GM23248 (cell line): ENCODE measurements around the gene ANKRD50. TPM values are rescaled to one million over a fixed set of nuclear protein-coding genes. Genes with fewer than 3 reads are reported as not detected.
A peak's percentile ranks its signal among the peaks of the same experiment; 100 is the strongest.

Source experiments
- DNase-seq: peaks from one replicate; pipeline ENCODE4 v3.0.0-alpha.2; 2015
- H2AFZ ChIP-seq: fragments of 200-600 bp; sonication (generic); 2 replicates; pipeline ENCODE4 v1.6.1; 2016; ENCODE audit warnings: antibody characterized with exemption
- H3F3A ChIP-seq: fragments of 200-600 bp; sonication (generic); 2 replicates; pipeline ENCODE4 v1.6.1; 2016; ENCODE audit warnings: mild to moderate bottlenecking, antibody characterized with exemption, mixed run types; ENCODE audit not compliant: insufficient read depth
- H3K27ac ChIP-seq: fragments of 200-600 bp; sonication (generic); 2 replicates; pipeline ENCODE4 v1.5.1; 2016; ENCODE audit warnings: mild to moderate bottlenecking
- H3K27me3 ChIP-seq: fragments of 200-600 bp; sonication (generic); replicated peaks from 2 replicates; pipeline ENCODE4 v1.6.1; 2016; ENCODE audit warnings: mild to moderate bottlenecking; ENCODE audit not compliant: insufficient read depth
- H3K36me3 ChIP-seq: fragments of 200-600 bp; sonication (generic); 2 replicates; pipeline ENCODE4 v1.6.1; 2016; ENCODE audit warnings: low read depth, mild to moderate bottlenecking
- H3K4me1 ChIP-seq: fragments of 200-600 bp; sonication (generic); 2 replicates; pipeline ENCODE4 v1.6.1; 2016; ENCODE audit warnings: mild to moderate bottlenecking; ENCODE audit not compliant: insufficient read depth
- H3K4me2 ChIP-seq: fragments of 200-600 bp; sonication (generic); one replicate; pipeline ENCODE4 v1.6.1; 2016; ENCODE audit warnings: mild to moderate bottlenecking; ENCODE audit not compliant: unreplicated experiment
- H3K4me3 ChIP-seq: fragments of 200-600 bp; sonication (generic); 2 replicates; pipeline ENCODE4 v1.5.1; 2016; ENCODE audit warnings: mild to moderate bottlenecking
- H3K79me2 ChIP-seq: fragments of 200-600 bp; sonication (generic); 2 replicates; pipeline ENCODE4 v1.6.1; 2016; ENCODE audit warnings: mild to moderate bottlenecking; ENCODE audit not compliant: insufficient read depth
- H3K9ac ChIP-seq: fragments of 200-600 bp; sonication (generic); 2 replicates; pipeline ENCODE4 v1.6.1; 2016; ENCODE audit warnings: mild to moderate bottlenecking
- H3K9me2 ChIP-seq: fragments of 200-600 bp; sonication (generic); 2 replicates; pipeline ENCODE4 v1.6.1; 2016; ENCODE audit warnings: mixed run types, mild to moderate bottlenecking, moderate library complexity; ENCODE audit not compliant: insufficient read depth
- H3K9me3 ChIP-seq: fragments of 200-600 bp; sonication (generic); one replicate; pipeline ENCODE4 v1.6.1; 2017; ENCODE audit warnings: low read depth
- H4K20me1 ChIP-seq: fragments of 200-600 bp; sonication (generic); 2 replicates; pipeline ENCODE4 v1.6.0; 2016; ENCODE audit not compliant: insufficient read depth
- EZH2 ChIP-seq: fragments of 200-600 bp; sonication (generic); IDR thresholded peaks from 2 replicates; pipeline ENCODE4 v1.6.1; 2018; ENCODE audit warnings: antibody characterized with exemption, mild to moderate bottlenecking; ENCODE audit not compliant: insufficient read depth, poor library complexity, severe bottlenecking
- EZH2phosphoT487 ChIP-seq: fragments of 200-600 bp; sonication (generic); IDR thresholded peaks from 2 replicates; pipeline ENCODE4 v1.6.1; 2018; ENCODE audit warnings: antibody characterized with exemption, moderate library complexity, mild to moderate bottlenecking, low read depth; ENCODE audit not compliant: insufficient read depth
- WGBS, 2 experiments: methylation state at CpG; one replicate each; pipeline ENCODE4 v1.1.6; 2015 to 2017; ENCODE audit warnings: low lambda C conversion rate in 2 of 2, low coverage in 1 of 2; ENCODE audit errors: missing lambda C conversion rate in 2 of 2; 5-methylcytosine and 5-hydroxymethylcytosine counted together
- in situ Hi-C: fragments of 300-500 bp; cut with MboI; formaldehyde crosslinking; loops from 2 replicates; pipeline ENCODE4 v1.15.0; 2020
- polyA plus RNA-seq: library from polyadenylated mRNA; unstranded; fragments of >200 nt; fragmentation: Nextera tagmentation; extraction: Ambion mirVana; gene quantifications from 2 replicates; pipeline ENCODE4 v1.2.1, GENCODE V29; 2016
- total RNA-seq: library from RNA; depleted of rRNA; stranded (reverse); fragments of >200 nt; shearing (Covaris generic); gene quantifications from 2 replicates; pipeline ENCODE4 v1.2.3, GENCODE V29; 2014

Gene ANKRD50
- total and polyA plus RNA-seq, 2 experiments from 2014 or later = 6.2 to 16.4 TPM

GRCh38 chr4:124727331-124727890 lies 14.9 kb upstream of the ANKRD50 start:
- H3K4me1 ChIP-seq = 0 out of 2 replicates have a peak, but pooled peaks cover 3% of the 10 kb centered on the region
- H3K4me3 ChIP-seq = no peak overlapping the region
- H3K9me3 ChIP-seq = no peaks in the 10 kb centered on the region
- no peak overlapping the region for H3K9ac ChIP-seq
- 0 out of 2 replicates have a peak, but pooled peaks cover 4% of the 10 kb centered on the region for H3F3A ChIP-seq
- 88 to 92% methylated on average over 5 of the region's 5 CpGs for WGBS, 2 experiments
- no peaks in the 10 kb centered on the region for H3K36me3 ChIP-seq
- H3K4me2 ChIP-seq = no peak overlapping the region
- H3K27me3 ChIP-seq = no peaks in the 10 kb centered on the region
- no peaks in the 10 kb centered on the region for H3K9me2 ChIP-seq
- in situ Hi-C loops = no loop called here
- no peaks in the 10 kb centered on the region for H4K20me1 ChIP-seq
- DNase-seq = no peak
- no peak overlapping the region for H3K27ac ChIP-seq
- TF ChIP-seq EZH2phosphoT487 (no peak), EZH2 (no peak)
- H3K79me2 ChIP-seq = no peaks in the 10 kb centered on the region
- H2AFZ ChIP-seq = no peak overlapping the region

GRCh38 chr4:124726269-124726668 lies 13.7 kb upstream of the ANKRD50 start:
- Histone ChIP-seq H3K27me3 (no peaks in the 10 kb centered on the region), H3K4me1 (0 out of 2 replicates have a peak, but pooled peaks cover 3% of the 10 kb centered on the region), H3K4me3 (no peak overlapping the region), H3K79me2 (no peaks in the 10 kb centered on the region), H3F3A (0 out of 2 replicates have a peak, but pooled peaks cover 4% of the 10 kb centered on the region), H3K36me3 (no peaks in the 10 kb centered on the region), H2AFZ (no peak overlapping the region), H3K9me2 (no peaks in the 10 kb centered on the region), H3K9ac (no peak overlapping the region), H3K27ac (no peak overlapping the region), H3K4me2 (no peak overlapping the region), H3K9me3 (no peaks in the 10 kb centered on the region), H4K20me1 (no peaks in the 10 kb centered on the region)
- in situ Hi-C loops = no loop called here
- TF ChIP-seq EZH2phosphoT487 (no peak), EZH2 (no peak)
- DNase-seq = no peak
- WGBS, 2 experiments = 83 to 87% methylated on average over 3 of the region's 3 CpGs

GRCh38 chr4:124722071-124722470 lies 9.5 kb upstream of the ANKRD50 start:
- no peak overlapping the region for H2AFZ ChIP-seq

GRCh38 chr4:124717101-124717500 lies 4.6 kb upstream of the ANKRD50 start:
- no peak overlapping the region for H3K9ac ChIP-seq
- TF ChIP-seq EZH2phosphoT487 (no peak), EZH2 (no peak)
- no peak overlapping the region for H3K4me2 ChIP-seq
- H3K79me2 ChIP-seq = no peaks in the 10 kb centered on the region
- no peak overlapping the region for H3K4me3 ChIP-seq
- H3K36me3 ChIP-seq = no peaks in the 10 kb centered on the region
- H3K9me3 ChIP-seq = no peaks in the 10 kb centered on the region
- no peaks in the 10 kb centered on the region for H3K27me3 ChIP-seq
- H4K20me1 ChIP-seq = no peaks in the 10 kb centered on the region
- no peak overlapping the region for H2AFZ ChIP-seq
- DNase-seq = no peak
- H3F3A ChIP-seq = peaks cover 13% of the 10 kb centered on the region; the same call in 1 of the 2 replicates
- H3K27ac ChIP-seq = no peak overlapping the region
- 98 to 99% methylated on average over 4 of the region's 4 CpGs for WGBS, 2 experiments
- no peaks in the 10 kb centered on the region for H3K9me2 ChIP-seq
- in situ Hi-C loops = no loop called here
- H3K4me1 ChIP-seq = no peaks in the 10 kb centered on the region; the same call in 1 of the 2 replicates

More at GRCh38 chr4:124722071-124722470, 9.5 kb upstream of the ANKRD50 start:
- no peak overlapping the region for H3K27ac ChIP-seq
- H3F3A ChIP-seq = 0 out of 2 replicates have a peak, but pooled peaks cover 4% of the 10 kb centered on the region
- H3K4me1 ChIP-seq = 0 out of 2 replicates have a peak, but pooled peaks cover 3% of the 10 kb centered on the region
- H3K4me2 ChIP-seq = no peak overlapping the region
- H3K9me3 ChIP-seq = no peaks in the 10 kb centered on the region
- TF ChIP-seq EZH2phosphoT487 (no peak), EZH2 (no peak)
- no peaks in the 10 kb centered on the region for H3K79me2 ChIP-seq
- no peaks in the 10 kb centered on the region for H3K9me2 ChIP-seq
- in situ Hi-C loops = no loop called here
- peak; percentile 17 for DNase-seq
- no peak overlapping the region for H3K9ac ChIP-seq
- no peaks in the 10 kb centered on the region for H4K20me1 ChIP-seq
- no peaks in the 10 kb centered on the region for H3K27me3 ChIP-seq
- H3K4me3 ChIP-seq = no peak overlapping the region
- no peaks in the 10 kb centered on the region for H3K36me3 ChIP-seq
